NCI-H1417 (cell line): ENCODE results near the gene MYO16.

ENCODE experiments used
- DNase-seq, 3 experiments: peaks; one replicate each; lab custom pipeline; 2025; lab: John Stamatoyannopoulos, UW

Gene MYO16

GRCh38 chr13:108797354-108797753 lies 167.9 kb downstream of the MYO16 start:
- no peak for DNase-seq

GRCh38 chr13:108807841-108808240 lies 178.4 kb downstream of the MYO16 start:
- DNase-seq = no peak

DNA sequence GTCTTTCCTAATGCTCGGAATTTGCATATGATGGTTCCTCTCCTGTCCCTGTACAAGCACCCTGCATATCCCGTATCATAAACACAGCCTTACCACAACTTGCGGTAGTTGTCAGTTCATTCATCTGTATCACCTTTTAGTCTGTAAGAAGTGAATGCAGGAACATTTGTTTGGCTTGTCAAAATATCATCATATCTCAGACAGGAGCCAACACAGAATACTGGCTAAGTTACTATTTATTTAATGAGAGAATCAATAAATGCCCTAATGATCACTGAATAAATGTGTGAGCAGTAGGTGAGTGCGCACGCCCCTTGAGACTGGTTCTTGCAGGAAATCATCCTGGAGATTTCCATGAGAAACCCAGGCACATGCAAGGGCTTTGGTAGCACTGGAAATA lies 182.8 kb downstream of the MYO16 start:
- DNase-seq = no peak

GRCh38 chr13:108812661-108813060 lies 183.2 kb downstream of the MYO16 start:
- DNase-seq = no peak

- DNase-seq = no peak
Measured at GRCh38 chr13:108813587-108814170, 184.3 kb downstream of the MYO16 start.

DNA sequence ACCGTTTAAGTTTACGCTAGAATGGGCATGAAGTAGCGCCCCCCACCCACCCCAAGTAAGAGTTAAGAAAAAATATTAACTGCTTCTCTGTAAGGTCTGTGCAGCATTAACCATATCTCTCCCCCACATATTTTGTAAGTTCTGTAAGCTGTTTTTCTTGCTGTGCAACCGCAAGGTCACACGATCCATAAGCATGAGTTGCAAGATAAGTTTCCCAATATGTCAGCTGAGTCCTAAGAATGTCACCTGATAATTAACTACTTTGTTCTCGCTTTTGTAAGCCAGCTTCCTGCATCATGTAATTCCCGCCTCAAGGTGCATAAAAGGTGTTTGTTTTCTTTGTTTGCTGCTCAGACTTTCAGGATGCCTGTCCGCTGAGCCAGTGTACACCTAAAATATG lies 187.0 kb downstream of the MYO16 start:
- no peak for DNase-seq

DNA sequence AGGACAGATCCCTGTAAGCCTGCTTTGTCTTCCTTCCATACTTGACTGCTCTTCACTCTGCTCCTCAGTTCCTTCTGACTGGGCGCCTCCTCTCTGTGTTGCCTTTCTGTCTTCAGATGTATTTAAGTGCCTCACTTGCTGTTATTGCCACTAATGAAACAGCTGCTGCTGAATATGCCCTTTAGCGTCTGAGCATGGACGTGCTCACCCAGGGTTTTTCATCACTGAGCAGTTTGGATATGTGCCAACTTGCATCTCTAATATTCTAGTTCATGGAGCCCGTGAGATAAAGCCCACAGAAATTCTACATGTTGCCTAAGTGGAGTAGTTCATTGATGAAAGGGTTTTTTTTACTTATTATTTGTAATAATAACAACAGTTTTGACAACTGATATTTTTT lies 198.2 kb downstream of the MYO16 start:
- peak; percentile 10 to 78 (median 16) for DNase-seq

GRCh38 chr13:108828086-108828815 lies 198.8 kb downstream of the MYO16 start:
- no peak for DNase-seq

- DNase-seq = no peak
Measured at GRCh38 chr13:108830916-108831315, 201.5 kb downstream of the MYO16 start.

GRCh38 chr13:108833531-108833930 lies 204.1 kb downstream of the MYO16 start:
- no peak for DNase-seq

DNA sequence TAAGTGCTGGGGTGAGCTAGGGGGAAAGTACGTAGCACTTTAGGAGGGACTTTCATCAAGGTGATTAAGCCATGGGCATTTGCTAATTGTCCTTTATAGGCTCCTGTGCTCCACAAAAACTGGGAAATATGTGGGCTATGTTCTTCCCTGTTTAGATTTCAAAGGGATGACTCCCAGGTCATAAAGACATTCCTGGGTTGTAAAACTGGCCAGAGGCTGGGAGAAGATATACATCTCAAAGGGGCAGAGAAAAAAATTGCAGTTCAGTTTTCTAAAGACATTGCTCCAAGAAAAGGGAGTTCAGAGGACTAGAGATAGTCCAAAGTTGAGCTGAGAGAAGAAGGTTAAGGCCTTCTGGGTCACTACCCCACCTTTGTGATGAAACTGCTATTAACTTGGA lies 204.8 kb downstream of the MYO16 start:
- no peak for DNase-seq

DNA sequence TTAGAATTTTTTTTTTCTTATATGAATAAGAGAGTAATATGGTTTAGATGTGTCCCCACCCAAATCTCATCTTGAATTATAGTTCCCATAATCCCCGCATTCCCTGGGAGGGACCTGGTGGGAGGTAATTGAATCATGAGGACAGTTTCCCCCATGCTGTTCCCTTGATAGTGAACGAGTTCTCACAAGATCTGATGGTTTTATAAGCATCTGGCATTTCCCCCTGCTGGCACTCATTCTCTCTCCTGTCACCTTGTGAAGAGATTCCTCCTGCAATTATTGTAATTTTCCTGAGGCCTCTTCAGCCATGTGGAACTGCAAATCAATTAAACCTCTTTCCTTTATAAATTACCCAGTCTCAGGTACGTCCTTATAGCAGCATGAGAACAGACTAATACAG lies 205.7 kb downstream of the MYO16 start:
- DNase-seq = peak in 2 of 3 experiments; percentile 17 to 45

GRCh38 chr13:108850691-108851090 lies 221.3 kb downstream of the MYO16 start:
- no peak for DNase-seq

- DNase-seq = no peak
Measured at GRCh38 chr13:108851660-108852059, 222.2 kb downstream of the MYO16 start.

GRCh38 chr13:108853031-108853430 lies 223.6 kb downstream of the MYO16 start:
- DNase-seq = no peak

GRCh38 chr13:108855737-108856387 lies 226.5 kb downstream of the MYO16 start:
- DNase-seq = no peak

DNA sequence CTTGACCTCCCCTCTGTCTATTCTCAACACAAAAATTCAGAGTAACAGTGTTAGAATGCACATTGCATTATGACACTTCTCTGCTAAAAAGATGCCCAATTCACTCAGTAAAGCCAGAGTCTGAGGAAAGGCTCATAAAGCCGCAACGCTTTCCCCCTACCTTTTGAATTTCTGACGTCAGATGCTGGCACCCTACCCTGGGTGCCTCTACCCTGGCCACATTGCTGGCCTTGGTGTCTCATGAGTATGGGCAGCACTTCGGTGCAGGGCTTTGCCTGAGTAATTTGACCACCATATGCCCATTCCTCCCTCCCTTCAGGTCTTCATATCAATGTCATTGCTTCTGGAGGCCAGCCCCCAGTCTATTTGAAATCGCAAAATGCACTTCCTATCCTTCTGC lies 229.3 kb downstream of the MYO16 start:
- DNase-seq = no peak

GRCh38 chr13:108859197-108860012 lies 230.0 kb downstream of the MYO16 start:
- DNase-seq = peak in 1 of 3 experiments; percentile 66

DNA sequence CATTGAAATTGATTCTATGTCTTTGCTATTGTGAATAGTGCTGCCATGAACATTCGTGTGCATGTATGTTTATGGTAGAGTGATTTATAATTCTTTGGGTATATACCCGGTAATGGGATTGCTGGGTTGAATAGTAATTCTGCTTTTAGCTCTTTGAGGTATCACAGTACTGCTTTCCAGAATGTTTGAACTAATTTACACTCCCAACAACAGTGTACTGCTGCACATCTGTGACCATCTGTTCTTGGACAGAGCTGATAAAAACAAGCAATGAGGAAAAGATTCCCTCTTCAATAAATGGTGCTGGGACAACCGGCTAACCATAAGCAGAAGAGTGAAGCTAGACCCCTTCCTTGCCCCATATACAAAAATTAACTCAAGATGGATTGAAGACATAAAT lies 231.0 kb downstream of the MYO16 start:
- no peak for DNase-seq

DNA sequence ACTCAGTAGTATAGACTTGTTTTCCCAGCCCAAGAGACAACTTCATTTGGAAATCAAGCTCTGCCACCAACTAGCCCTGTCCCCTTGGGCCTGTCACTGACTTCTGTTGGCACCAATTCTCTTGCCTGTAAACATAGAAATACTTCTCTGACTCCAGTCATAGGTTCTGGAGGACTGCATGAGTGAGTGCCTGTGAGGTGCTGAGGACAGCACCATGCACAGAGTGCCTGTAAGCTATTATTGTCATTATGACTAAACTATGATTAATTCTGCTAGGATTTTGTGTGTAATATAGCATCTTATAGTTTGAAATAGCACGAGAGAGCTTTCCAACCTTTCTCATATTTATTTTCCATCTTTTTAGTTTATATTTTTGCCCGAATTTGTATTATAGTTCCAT lies 247.9 kb downstream of the MYO16 start:
- no peak for DNase-seq

DNA sequence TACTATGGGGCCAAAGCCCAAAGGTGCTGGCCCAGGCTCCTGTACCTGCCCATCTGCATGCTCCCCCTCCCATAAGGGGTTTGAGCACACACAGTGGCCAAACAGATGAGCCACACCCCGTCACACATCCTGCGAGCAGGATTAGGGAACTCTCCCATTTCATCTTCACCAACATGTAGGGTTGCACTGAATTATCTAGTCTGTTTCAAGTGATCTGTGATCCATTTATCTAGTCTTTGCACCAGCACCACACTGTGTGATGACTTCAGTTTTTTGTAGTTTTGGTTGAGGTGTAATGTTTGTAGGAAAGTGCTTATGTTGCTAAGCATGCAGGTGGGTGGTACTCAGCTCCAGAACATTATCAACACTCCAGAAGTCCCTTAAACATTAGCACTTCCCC lies 249.3 kb downstream of the MYO16 start:
- no peak for DNase-seq

- no peak for DNase-seq
Measured at GRCh38 chr13:108889324-108889984, 260.0 kb downstream of the MYO16 start.
